ENCODE data around the gene CHMP1A.

- TF ChIP-seq, protein P1, sequence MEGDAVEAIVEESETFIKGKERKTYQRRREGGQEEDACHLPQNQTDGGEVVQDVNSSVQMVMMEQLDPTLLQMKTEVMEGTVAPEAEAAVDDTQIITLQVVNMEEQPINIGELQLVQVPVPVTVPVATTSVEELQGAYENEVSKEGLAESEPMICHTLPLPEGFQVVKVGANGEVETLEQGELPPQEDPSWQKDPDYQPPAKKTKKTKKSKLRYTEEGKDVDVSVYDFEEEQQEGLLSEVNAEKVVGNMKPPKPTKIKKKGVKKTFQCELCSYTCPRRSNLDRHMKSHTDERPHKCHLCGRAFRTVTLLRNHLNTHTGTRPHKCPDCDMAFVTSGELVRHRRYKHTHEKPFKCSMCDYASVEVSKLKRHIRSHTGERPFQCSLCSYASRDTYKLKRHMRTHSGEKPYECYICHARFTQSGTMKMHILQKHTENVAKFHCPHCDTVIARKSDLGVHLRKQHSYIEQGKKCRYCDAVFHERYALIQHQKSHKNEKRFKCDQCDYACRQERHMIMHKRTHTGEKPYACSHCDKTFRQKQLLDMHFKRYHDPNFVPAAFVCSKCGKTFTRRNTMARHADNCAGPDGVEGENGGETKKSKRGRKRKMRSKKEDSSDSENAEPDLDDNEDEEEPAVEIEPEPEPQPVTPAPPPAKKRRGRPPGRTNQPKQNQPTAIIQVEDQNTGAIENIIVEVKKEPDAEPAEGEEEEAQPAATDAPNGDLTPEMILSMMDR (IDR thresholded peaks at IDR 0.05; ENCODE audit: low read depth, low read length, poor library complexity, severe bottlenecking), result no peak
- TF ChIP-seq EZH2phosphoT487 (IDR thresholded peaks at IDR 0.05; ENCODE audit: borderline replicate concordance, low read length), result no peak
These were observed 34.6 kb upstream of the CHMP1A start for GRCh38 chr16:89691986-89692569.

Measured in DOHH2 (cell line).